HCT116 (cell line): ENCODE data around the gene TACC2. TPM values are rescaled to one million over a fixed set of nuclear protein-coding genes. Genes with fewer than 3 reads are reported as not detected.

ENCODE experiments used
- ATAC-seq: fragments of 200-7000 bp; cut with Tn5 transposase; 2 replicates; pipeline ENCODE4 v1.9.1; 2020; ENCODE audit warnings: mild to moderate bottlenecking, moderate library complexity
- BruUV-seq: library from RNA; stranded (reverse); fragments of 400-500 nt; replicated peaks from 2 replicates; lab custom pipeline; 2021; lab: Mats Ljungman, UMichigan
- CTCF ChIA-PET: fragments of 300-600 bp; sonication (Branson Sonifier 250); formaldehyde crosslinking; loops from one replicate; lab custom pipeline; 2021; ENCODE audit warnings: antibody characterized with exemption; lab: Charles Lee
- POLR2A ChIA-PET: fragments of 300-600, 350-600 bp; sonication (Branson Sonifier 250); formaldehyde crosslinking; loops from one replicate; lab custom pipeline; 2021; ENCODE audit warnings: antibody characterized with exemption; lab: Charles Lee
- RAD21 ChIA-PET, 2 experiments: fragments of 300-600 bp; sonication (Branson Sonifier 250); formaldehyde crosslinking; loops; one replicate each; lab custom pipeline; 2023; ENCODE audit warnings: low total read pairs in 2 of 2; ENCODE audit not compliant: uncharacterized antibody in 2 of 2, unreplicated experiment in 2 of 2, low non-redundant PET in 1 of 2; lab: Charles Lee
- DNase-seq: peaks from one replicate; pipeline ENCODE4 v3.0.0-alpha.2; 2010; ENCODE audit warnings: low read depth, low spot score
- H2AFZ ChIP-seq: fragments of 200-600 bp; shearing (Covaris generic), sonication (generic); 2 replicates; pipeline ENCODE4 v1.6.1; 2017; ENCODE audit warnings: low read depth, mixed run types, mixed read lengths, antibody characterized with exemption, low read length; ENCODE audit not compliant: poor library complexity, severe bottlenecking
- H3K27ac ChIP-seq: 2 replicates; pipeline ENCODE4 v1.5.1; 2012; ENCODE audit warnings: low read depth, low read length
- H3K27me3 ChIP-seq: fragments of 200-600 bp; sonication (generic); 2 replicates; pipeline ENCODE4 v1.6.1; 2016; ENCODE audit warnings: mixed run types, low read length, mixed read lengths; ENCODE audit not compliant: insufficient read depth
- H3K36me3 ChIP-seq, 2 experiments: fragments of 200-500 bp in 1 of 2; fragments of 200-600 bp in 1 of 2; sonication (Bioruptor generic) in 1 of 2; sonication (generic) in 1 of 2; 2 replicates each; pipeline versions ENCODE4 v1.5.1 to v1.6.1; 2014 to 2016; ENCODE audit warnings: low read length in 2 of 2, inconsistent platforms in 1 of 2, mixed read lengths in 1 of 2, mixed run types in 1 of 2; ENCODE audit not compliant: insufficient read depth in 2 of 2, control insufficient read depth in 1 of 2
- H3K4me1 ChIP-seq, 2 experiments: fragments of 200-600 bp in 1 of 2; sonication (generic) in 1 of 2; 2 replicates each; pipeline versions ENCODE4 v1.5.1 to v1.6.1; 2012 to 2017; ENCODE audit warnings: low read length in 2 of 2, inconsistent platforms in 1 of 2, mild to moderate bottlenecking in 1 of 2, mixed read lengths in 1 of 2, mixed run types in 1 of 2, moderate library complexity in 1 of 2; ENCODE audit not compliant: insufficient read depth in 2 of 2, control insufficient read depth in 1 of 2
- H3K4me2 ChIP-seq: fragments of 200-600 bp; sonication (generic); 2 replicates; pipeline ENCODE4 v1.6.1; 2017; ENCODE audit warnings: mixed run types, low read length, mixed read lengths
- H3K4me3 ChIP-seq, 2 experiments: fragments of 200-600 bp in 1 of 2; sonication (generic) in 1 of 2; replicated peaks in 1 of 2; 2 replicates each; pipeline ENCODE4 v1.5.1; 2011 to 2016; ENCODE audit warnings: low read length in 2 of 2, control low read depth in 1 of 2, low read depth in 1 of 2, mild to moderate bottlenecking in 1 of 2, mixed read lengths in 1 of 2, mixed run types in 1 of 2
- H3K79me2 ChIP-seq: fragments of 200-600 bp; sonication (generic); 2 replicates; pipeline ENCODE4 v1.6.1; 2017; ENCODE audit warnings: mild to moderate bottlenecking, mixed run types, low read length, moderate library complexity, mixed read lengths; ENCODE audit not compliant: insufficient read depth
- H3K9ac ChIP-seq: fragments of 200-600 bp; sonication (generic); 2 replicates; pipeline ENCODE4 v1.6.1; 2016; ENCODE audit warnings: low read length, mixed read lengths
- H3K9me2 ChIP-seq: fragments of 200-600 bp; sonication (generic), shearing (Covaris generic); 2 replicates; pipeline ENCODE4 v1.6.1; 2017; ENCODE audit warnings: mixed run types, mild to moderate bottlenecking, moderate library complexity; ENCODE audit not compliant: insufficient read depth
- H3K9me3 ChIP-seq, 2 experiments: fragments of 200-500 bp in 1 of 2; fragments of 200-600 bp in 1 of 2; sonication (Bioruptor generic) in 1 of 2; sonication (generic) in 1 of 2; 2 replicates each; pipeline ENCODE4 v1.6.1; 2014 to 2017; ENCODE audit warnings: low read length in 2 of 2, mixed read lengths in 2 of 2, inconsistent platforms in 1 of 2, low read depth in 1 of 2, mild to moderate bottlenecking in 1 of 2, mixed run types in 1 of 2, moderate library complexity in 1 of 2; ENCODE audit not compliant: control insufficient read depth in 1 of 2, insufficient read depth in 1 of 2
- H4K20me1 ChIP-seq: fragments of 200-600 bp; sonication (generic), shearing (Covaris generic); 2 replicates; pipeline ENCODE4 v1.6.1; 2017; ENCODE audit warnings: mixed run types, mild to moderate bottlenecking, moderate library complexity; ENCODE audit not compliant: insufficient read depth
- ATF3 ChIP-seq: IDR thresholded peaks from 2 replicates; pipeline ENCODE4 v1.6.1; 2012
- CBX3 ChIP-seq: IDR thresholded peaks from 2 replicates; pipeline ENCODE4 v1.6.1; 2012; ENCODE audit warnings: low read depth
- CEBPB ChIP-seq: IDR thresholded peaks from 2 replicates; pipeline ENCODE4 v1.6.1; 2012; ENCODE audit warnings: low read depth
- CTCF ChIP-seq, 3 experiments: fragments of 200-600 bp in 1 of 3; sonication (generic) in 1 of 3; IDR thresholded peaks in 2 of 3; conservative IDR thresholded peaks in 1 of 3; 2 replicates each; pipeline ENCODE4 v1.5.1; 2012 to 2017; ENCODE audit warnings: low read depth in 2 of 3, low read length in 2 of 3, antibody characterized with exemption in 1 of 3, borderline replicate concordance in 1 of 3, control low read depth in 1 of 3, mild to moderate bottlenecking in 1 of 3, mixed read lengths in 1 of 3, mixed run types in 1 of 3, moderate library complexity in 1 of 3; ENCODE audit not compliant: insufficient read depth in 1 of 3
- EGR1 ChIP-seq: IDR thresholded peaks from 2 replicates; pipeline ENCODE4 v1.6.1; 2012; ENCODE audit warnings: low read depth
- ELF1 ChIP-seq: IDR thresholded peaks from 2 replicates; pipeline ENCODE4 v1.6.1; 2012; ENCODE audit warnings: low read depth, borderline replicate concordance
- EZH2 ChIP-seq: fragments of 200-600 bp; sonication (generic); IDR thresholded peaks from 2 replicates; pipeline ENCODE4 v1.6.1; 2017; ENCODE audit warnings: antibody characterized with exemption, mixed run types
- EZH2phosphoT487 ChIP-seq: fragments of 200-600 bp; IDR thresholded peaks from 2 replicates; pipeline ENCODE4 v1.6.1; 2018; ENCODE audit warnings: antibody characterized with exemption, borderline replicate concordance
- FOSL1 ChIP-seq: IDR thresholded peaks from 2 replicates; pipeline ENCODE4 v1.6.1; 2012; ENCODE audit warnings: low read depth
- POLR2A ChIP-seq: IDR thresholded peaks from 2 replicates; pipeline ENCODE4 v1.7.0; 2011; ENCODE audit warnings: borderline replicate concordance; ENCODE audit not compliant: insufficient read depth, insufficient read length; ENCODE audit errors: extremely low read depth
- RAD21 ChIP-seq: IDR thresholded peaks from 2 replicates; pipeline ENCODE4 v1.6.1; 2012; ENCODE audit warnings: low read depth, mild to moderate bottlenecking
- REST ChIP-seq: IDR thresholded peaks from 2 replicates; pipeline ENCODE4 v1.6.1; 2012; ENCODE audit warnings: low read depth
- SIN3A ChIP-seq: IDR thresholded peaks from 2 replicates; pipeline ENCODE4 v1.6.1; 2012; ENCODE audit warnings: low read depth
- SP1 ChIP-seq: IDR thresholded peaks from 2 replicates; pipeline ENCODE4 v1.6.1; 2012; ENCODE audit warnings: low read depth
- SRF ChIP-seq: IDR thresholded peaks from 2 replicates; pipeline ENCODE4 v1.6.1; 2012; ENCODE audit warnings: low read depth
- YY1 ChIP-seq: IDR thresholded peaks from 2 replicates; pipeline ENCODE4 v1.6.1; 2011; ENCODE audit warnings: low read length, low read depth, moderate library complexity, mild to moderate bottlenecking; ENCODE audit not compliant: insufficient replicate concordance; ENCODE audit errors: extremely low read depth
- ZBTB33 ChIP-seq: IDR thresholded peaks from 2 replicates; pipeline ENCODE4 v1.6.1; 2011; ENCODE audit warnings: mild to moderate bottlenecking, low read length, moderate library complexity; ENCODE audit not compliant: insufficient replicate concordance; ENCODE audit errors: extremely low read depth
- ZFX ChIP-seq: fragments of 450-650 bp; IDR thresholded peaks from 2 replicates; pipeline ENCODE4 v1.6.1; 2017
- ZNF274 ChIP-seq: fragments of 200-500 bp; sonication (Bioruptor generic); IDR thresholded peaks from 2 replicates; pipeline ENCODE4 v1.6.1; 2014; ENCODE audit warnings: mild to moderate bottlenecking, low read depth, low read length, inconsistent platforms
- intact Hi-C: fragments of 100-400 bp; cut with micrococcal nuclease; formaldehyde crosslinking; loops from 2 replicates; pipeline ENCODE4 v1.10.0; 2022
- total RNA-seq: library from RNA; stranded (reverse); gene quantifications from one replicate; pipeline ENCODE4 v1.2.1, GENCODE V29; 2021; ENCODE audit not compliant: unreplicated experiment

TACC2 gene
- total RNA-seq, 1 experiment from 2014 or later = 38.6 TPM

GRCh38 chr10:122254831-122255230, 265.9 kb downstream of the TACC2 start:
- Histone ChIP-seq H3K27ac (no peak overlapping the region), H3K9me2 (no peaks in the 10 kb centered on the region), H3K27me3 (no peaks in the 10 kb centered on the region), H3K4me3 (no peak overlapping the region), H3K36me3 (no peaks in the 10 kb centered on the region)
- intact Hi-C loops = no loop called here
- TF ChIP-seq SP1 = no peak
- TF ChIP-seq EZH2phosphoT487 = no peak
- TF ChIP-seq ZFX = no peak
- no peak for TF ChIP-seq EZH2
- no peak for TF ChIP-seq ELF1
- no peak for TF ChIP-seq CBX3
- no peak for TF ChIP-seq RAD21
- no peak for TF ChIP-seq CTCF (IDR thresholded peaks at IDR 0.05 in 2 of 3, conservative IDR thresholded peaks at IDR 0.05 in 1 of 3; ENCODE audit: borderline replicate concordance in 1 of 3, insufficient read depth in 1 of 3, low read depth in 2 of 3, low read length in 2 of 3)
- no peak for TF ChIP-seq YY1
- TF ChIP-seq REST = no peak
- no peak for TF ChIP-seq SIN3A
- TF ChIP-seq ZBTB33 = no peak
- no peak for TF ChIP-seq POLR2A
- no peak for TF ChIP-seq FOSL1
- no peak for TF ChIP-seq ATF3
- TF ChIP-seq CEBPB = no peak
- no peak for TF ChIP-seq ZNF274
- no peak for TF ChIP-seq EGR1
- TF ChIP-seq SRF = no peak
- TF ChIP-seq, all 23 proteins: peak for 0
- ATAC-seq = no peak
- ChIA-PET RAD21 (no interaction called here), POLR2A (no interaction called here), CTCF (interaction anchor here (1.6 kb wide), 1 partner anchor 13 kb away, joined by 4 read pairs; no protein-coding TSS in a partner anchor)
- Histone ChIP-seq H3K9me3 (no peaks in the 10 kb centered on the region), H3K9ac (no peak overlapping the region), H3K79me2 (no peaks in the 10 kb centered on the region), H3K4me2 (no peak overlapping the region), H2AFZ (no peak overlapping the region), H3K4me1 (no peaks in the 10 kb centered on the region), H4K20me1 (no peaks in the 10 kb centered on the region)
- no TSS peak for BruUV-seq
- DNase-seq = no peak
